PC-9 (cell line): ENCODE measurements around the gene SMO.

ENCODE experiments used
- EZH2 ChIP-seq: fragments of 200-600 bp; sonication (generic); IDR thresholded peaks from 2 replicates; pipeline ENCODE4 v1.8.0; 2017; ENCODE audit warnings: antibody characterized with exemption, low read depth
- TF ChIP-seq, protein P1 (sequence below): fragments of 200-600 bp; sonication (generic); conservative IDR thresholded peaks from 2 replicates; pipeline ENCODE4 v1.6.1; 2017; ENCODE audit warnings: mixed run types, antibody characterized with exemption, mild to moderate bottlenecking, moderate library complexity

DNA sequence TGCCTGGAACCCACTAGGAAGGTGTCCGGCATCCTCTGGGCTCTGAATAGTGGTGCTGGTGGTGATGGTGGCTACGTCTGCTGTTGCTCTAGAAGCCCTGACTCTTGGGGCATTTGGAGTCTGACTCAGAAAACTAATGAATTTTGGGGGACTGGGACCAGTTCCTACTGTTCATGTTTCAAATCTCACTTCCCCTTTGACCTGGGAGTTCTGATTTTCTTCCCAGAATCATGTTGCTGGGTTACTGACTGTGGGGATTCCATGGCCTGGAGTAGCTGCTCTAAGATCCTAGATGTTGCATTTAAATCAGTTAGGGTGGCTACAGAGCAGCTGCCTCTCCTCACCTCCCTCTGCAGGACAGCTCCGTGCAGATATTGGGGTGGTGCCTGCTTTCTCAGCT is 40.7 kb upstream of the SMO start:
- TF ChIP-seq, protein P1, sequence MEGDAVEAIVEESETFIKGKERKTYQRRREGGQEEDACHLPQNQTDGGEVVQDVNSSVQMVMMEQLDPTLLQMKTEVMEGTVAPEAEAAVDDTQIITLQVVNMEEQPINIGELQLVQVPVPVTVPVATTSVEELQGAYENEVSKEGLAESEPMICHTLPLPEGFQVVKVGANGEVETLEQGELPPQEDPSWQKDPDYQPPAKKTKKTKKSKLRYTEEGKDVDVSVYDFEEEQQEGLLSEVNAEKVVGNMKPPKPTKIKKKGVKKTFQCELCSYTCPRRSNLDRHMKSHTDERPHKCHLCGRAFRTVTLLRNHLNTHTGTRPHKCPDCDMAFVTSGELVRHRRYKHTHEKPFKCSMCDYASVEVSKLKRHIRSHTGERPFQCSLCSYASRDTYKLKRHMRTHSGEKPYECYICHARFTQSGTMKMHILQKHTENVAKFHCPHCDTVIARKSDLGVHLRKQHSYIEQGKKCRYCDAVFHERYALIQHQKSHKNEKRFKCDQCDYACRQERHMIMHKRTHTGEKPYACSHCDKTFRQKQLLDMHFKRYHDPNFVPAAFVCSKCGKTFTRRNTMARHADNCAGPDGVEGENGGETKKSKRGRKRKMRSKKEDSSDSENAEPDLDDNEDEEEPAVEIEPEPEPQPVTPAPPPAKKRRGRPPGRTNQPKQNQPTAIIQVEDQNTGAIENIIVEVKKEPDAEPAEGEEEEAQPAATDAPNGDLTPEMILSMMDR, result no peak
- no peak for TF ChIP-seq EZH2
